ENCODE data around the gene TFPI.

DNA sequence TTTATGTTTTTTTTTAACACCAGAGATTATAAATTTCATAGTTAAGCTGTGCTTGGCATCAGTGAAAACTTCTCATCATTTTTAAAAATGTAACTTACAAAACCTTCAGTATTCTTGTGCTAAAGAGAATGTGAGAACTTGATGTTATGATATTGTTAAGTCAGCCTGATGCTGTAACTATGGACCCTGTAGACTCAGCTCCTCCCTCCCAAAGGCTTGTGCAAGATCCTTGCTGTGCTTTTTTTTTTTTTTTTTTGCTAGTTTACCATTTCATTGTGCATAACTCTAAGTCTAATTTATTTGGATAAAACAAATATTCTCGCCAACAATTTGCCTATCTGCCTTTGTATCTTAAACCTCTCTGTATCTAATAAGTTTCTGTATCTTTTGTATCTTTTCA lies 12.9 kb upstream of the TFPI start:
- TF ChIP-seq, protein P1, sequence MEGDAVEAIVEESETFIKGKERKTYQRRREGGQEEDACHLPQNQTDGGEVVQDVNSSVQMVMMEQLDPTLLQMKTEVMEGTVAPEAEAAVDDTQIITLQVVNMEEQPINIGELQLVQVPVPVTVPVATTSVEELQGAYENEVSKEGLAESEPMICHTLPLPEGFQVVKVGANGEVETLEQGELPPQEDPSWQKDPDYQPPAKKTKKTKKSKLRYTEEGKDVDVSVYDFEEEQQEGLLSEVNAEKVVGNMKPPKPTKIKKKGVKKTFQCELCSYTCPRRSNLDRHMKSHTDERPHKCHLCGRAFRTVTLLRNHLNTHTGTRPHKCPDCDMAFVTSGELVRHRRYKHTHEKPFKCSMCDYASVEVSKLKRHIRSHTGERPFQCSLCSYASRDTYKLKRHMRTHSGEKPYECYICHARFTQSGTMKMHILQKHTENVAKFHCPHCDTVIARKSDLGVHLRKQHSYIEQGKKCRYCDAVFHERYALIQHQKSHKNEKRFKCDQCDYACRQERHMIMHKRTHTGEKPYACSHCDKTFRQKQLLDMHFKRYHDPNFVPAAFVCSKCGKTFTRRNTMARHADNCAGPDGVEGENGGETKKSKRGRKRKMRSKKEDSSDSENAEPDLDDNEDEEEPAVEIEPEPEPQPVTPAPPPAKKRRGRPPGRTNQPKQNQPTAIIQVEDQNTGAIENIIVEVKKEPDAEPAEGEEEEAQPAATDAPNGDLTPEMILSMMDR (IDR thresholded peaks at IDR 0.05) = no peak
- TF ChIP-seq POLR2AphosphoS5 (IDR thresholded peaks at IDR 0.05) = no peak
